COLO668 (cell line): Measurements from ENCODE around the gene PIP5K1C.

ENCODE experiments used
- DNase-seq: peaks from one replicate; lab custom pipeline; 2025; ENCODE audit not compliant: unreplicated experiment; lab: John Stamatoyannopoulos, UW

The PIP5K1C gene

DNA sequence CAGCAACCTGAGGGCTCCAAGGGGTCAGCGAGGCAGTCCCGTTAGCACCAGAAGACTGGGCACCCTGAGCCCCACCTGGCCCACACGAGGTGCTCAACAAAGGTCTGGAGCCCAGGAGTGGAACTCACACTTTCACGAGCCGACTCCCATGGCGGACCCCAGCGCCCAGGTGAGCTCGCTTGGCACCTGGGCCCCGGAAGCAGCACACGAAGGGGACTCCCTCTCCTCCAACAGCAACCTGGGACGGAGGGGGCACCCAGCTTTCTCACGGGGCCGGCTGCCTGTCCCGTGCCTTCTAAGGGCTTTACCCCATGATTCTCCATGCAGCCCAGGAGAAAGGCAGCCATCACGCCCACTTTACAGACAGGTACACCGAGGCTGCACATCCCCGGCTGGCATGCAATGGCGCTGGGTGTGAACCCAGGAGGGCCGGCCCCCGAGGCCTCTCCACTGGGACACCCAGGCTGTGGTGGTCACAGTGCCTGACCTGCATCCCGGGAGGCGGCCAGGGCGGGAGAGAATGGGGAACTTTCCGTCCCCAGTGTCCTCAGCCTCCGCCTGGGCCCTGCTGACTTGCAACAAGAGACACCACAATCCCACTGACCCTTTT is 5.0 kb downstream of the PIP5K1C start:
- DNase-seq: no peak

DNA sequence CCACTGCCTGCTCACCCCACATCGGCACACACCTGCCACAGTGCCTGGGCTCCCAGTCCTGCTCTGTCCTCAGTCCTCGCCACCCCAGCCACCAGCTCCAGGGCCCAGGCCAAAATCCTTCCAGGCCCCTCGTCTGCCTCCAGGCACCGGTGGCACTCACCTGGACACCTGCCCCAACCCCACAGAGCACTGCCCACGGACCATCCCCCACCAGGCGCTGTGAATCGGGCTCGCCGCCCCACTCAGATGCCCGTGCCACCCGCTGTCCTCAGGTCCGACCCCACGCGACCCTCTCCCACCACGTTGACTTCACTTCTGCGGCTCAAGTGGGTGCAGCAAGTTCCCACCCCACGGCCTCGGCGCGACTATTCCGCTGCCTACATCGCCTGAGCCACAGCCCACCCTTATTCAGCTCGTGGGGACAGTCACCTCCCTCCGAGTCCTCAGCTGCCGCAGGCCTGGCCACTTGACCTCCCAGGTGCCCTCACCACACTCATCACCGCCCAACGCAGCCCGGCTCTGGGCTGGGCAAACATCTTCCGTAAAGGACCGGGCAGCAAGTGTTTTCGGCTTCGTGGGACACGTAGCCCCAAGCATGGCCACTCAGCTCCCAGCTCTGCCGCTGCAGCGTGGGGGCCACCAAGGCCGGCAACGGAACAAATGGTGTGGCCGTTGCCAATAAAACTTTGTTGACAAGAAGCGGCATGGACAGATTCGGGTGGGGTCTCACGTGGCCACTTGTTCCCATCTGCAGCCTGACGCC is 5.7 kb downstream of the PIP5K1C start:
- DNase-seq: no peak

DNA sequence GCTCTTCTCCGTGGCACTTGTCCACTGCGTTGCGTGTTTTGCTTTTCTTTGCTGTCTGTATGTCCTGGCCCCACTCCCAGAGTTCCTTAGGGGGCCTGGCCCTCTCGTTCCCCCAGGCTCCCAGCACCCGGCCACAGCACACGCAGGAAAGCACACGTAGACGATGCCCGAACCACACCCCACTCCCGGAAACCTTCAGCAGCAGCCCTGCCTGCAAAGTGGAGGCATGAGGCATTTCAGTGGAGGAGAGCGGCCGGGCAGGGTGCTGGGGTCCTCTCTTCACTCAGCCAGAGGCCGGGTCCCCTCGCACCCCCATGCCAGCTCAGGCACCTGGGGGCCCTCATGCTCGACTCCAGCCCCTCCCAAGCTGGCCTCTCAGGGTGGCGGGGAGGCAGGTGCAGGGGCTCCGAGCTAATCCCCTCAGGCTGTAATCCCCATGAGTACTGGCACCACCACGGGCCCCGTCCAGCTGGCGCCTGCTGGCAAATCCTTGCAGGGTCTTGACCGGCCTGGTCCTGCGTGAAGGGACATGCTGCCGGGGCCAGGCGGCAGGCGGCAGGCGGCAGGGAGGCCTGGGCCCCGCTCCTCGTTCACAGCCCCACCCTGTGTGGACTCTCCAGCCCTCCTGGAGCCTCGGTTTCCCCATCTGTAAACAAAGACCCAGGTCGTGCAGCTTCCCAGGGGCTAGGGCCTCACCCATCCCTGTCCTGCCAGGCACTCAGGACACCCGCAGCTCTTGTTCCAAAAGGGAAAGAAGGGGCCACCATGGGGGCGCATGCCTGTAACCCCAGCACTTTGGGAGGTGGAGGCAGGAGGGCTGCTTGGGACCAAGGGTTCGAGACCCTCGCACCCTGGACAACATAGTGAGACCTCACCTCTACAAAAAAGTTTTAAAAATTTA is 7.0 kb downstream of the PIP5K1C start:
- no peak for DNase-seq

DNA sequence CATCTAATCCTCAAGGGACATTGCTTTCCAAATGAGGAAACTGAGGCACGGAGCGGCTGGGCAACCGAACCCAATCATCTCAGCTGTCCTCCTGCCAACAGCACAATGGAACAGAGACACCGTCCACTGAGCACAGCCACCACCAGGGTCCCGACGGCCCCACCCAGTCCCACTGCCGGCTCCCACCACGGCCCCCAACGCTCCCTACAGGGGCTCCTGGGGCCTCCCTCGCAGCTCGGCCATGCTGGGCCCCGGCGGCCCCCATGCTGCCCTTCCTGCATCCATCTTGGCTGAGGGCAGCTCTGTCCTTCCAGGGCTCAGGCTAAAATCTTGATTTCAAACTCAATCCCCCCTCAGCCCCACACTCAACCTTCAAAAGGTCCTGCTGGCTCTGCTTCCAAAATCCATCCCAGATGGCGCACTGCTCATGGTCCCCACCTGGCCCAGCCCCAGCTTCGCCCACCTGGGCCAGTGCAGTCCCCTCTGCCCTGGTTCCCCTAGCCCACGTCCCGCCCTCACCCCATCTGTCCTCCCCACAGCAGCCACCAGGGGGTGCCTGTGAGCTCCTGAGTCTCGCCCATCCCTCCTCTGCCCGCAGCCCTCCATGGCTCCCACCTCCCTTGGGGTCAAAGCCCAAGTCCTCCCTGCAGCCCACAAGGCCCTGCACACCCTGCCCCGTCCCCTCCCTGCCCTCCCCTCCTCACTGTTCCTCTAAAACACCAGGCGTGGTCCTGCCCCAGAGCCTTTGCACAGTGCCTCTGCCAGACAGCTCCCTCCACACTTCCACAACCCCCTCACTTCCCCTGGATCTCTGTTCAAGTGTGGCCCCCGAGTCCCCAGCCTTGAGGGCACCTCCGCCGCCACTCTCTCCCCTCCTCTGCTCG is 7.9 kb downstream of the PIP5K1C start:
- DNase-seq: no peak

DNA sequence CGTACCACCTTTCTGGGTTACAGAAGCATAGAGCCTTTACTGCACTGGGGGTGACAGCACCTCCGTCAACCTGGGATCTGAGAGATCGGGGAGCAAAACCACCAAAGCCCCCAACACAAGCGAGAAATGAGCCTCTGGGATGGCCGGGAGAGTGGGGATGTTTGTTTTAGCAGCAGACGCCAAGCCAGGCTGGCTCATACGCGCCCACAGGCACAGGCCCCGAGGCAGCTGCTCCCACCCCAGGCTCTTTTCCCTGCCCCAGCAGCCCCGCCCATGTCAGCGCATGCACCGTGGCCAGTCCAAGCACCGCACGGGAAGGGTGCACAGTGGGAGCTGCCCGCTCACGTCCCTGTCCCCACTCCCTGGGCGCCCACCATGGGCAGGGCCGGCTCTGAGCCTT is 8.5 kb downstream of the PIP5K1C start:
- no peak for DNase-seq

DNA sequence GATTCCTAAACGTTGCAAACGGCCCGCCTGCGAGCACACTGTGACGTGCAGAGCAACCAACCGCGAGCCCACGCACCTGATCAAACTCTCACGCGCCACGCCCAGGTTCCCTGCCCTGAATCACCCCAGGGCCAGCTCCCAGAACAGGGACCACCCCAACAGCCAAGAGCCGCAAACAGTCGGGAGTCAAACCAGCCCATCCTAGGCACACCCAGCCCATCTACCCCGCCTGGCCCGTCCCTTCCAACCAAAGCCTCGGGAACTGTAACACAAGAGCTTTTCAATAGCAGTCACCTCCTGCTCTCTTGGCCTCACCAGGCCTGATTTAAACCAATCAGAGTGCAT is 8.9 kb downstream of the PIP5K1C start:
- DNase-seq: no peak

DNA sequence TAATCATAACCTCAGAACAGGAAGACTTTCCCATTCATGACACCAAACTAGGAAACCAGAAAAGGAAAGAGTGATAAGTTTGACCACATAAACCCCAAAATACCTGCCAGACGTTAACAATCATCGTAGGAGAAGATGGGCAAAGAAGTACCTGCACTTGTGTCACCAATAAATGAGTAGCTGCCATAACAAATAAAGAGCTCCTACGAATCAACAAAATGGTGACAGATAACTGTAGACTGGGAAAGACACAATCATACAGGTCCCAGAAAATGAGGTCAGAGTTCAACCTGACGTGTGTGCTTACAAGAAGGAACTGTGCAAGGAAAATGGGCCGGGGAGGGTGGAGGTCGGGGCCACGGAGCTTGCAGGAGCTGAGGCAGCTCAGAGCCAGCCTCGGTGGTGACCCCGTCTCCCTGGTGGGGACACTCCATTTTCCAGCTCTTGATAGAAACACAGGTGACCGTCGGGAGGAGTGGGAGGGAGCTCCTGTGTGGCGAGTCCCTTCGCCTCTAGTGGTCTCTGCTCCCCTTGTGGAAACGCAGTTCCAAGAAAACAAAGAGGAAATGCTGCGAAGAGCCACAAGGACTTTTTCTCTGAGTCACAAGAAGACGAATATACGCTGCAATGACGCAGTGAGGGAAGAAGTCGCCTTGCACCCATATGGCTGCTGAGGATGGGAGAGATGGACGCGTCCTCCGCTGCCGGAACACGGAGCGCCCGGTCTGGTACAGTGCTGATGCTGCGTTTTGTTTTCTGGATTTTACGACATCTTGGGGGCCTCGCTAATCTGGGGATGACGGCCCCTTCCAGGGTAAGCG is 9.5 kb downstream of the PIP5K1C start:
- DNase-seq: no peak

DNA sequence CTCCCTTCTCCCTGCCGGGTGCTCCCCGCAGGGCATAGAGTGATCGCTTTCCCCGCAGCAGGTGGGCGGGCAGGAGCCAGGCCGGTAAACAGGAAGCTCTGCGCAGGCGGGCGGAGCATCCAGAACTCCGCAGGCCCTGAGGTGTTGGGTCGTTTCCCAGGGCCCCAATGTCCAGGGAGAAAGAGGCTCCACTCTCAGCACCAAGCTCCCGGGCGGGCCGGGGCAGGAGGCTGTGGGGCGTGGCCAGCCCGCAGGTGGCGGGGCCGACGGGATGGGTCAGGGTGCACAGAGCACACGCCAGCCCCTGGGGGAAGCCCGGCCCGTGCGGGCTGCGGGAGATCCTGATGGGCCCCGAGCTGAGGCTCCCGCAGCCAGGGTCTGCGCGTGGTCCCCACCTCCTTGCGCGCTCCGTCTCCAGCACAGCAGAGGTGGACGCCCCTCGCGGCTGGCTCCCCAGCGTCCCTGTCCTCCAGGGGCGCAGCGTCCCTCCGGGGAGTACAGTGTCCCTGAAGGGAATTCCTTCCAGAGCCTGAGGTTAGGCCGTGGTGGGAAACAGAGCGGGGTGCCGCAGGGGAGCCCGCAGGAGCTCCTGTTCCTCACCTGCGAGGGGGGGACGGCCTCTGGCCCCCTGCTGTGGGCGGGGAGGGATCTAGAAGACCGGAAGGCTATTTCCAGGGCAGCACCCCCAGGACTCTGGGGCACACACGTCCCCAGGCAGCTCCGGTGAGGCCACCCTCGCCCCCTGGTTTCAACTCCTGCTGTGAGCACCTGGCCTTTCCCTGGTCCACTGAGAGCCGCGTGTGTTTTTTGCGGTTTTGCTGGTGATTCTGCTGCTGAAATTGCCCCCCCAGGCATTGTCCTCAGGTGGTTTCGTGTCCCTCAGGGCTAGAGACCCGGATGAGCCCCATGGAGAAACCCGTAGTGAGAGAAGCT is 12.2 kb downstream of the PIP5K1C start:
- peak; percentile 83 for DNase-seq

DNA sequence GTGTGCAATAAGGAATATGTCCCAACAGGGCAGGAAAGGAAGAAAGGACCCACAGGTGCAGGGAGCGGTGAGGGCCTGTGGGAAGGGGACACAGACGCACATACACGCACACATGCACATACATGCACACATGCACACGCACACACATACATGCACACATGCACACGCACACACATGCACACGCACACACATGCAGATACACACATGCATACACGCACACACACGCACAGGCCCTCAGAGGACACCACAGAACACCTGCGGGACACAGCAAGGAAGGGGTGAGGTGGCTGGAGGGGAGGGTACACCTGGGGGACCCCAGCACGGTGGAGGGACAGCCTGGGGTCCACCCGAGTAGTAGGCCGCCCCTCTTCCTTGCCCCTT is 12.9 kb downstream of the PIP5K1C start:
- no peak for DNase-seq

DNA sequence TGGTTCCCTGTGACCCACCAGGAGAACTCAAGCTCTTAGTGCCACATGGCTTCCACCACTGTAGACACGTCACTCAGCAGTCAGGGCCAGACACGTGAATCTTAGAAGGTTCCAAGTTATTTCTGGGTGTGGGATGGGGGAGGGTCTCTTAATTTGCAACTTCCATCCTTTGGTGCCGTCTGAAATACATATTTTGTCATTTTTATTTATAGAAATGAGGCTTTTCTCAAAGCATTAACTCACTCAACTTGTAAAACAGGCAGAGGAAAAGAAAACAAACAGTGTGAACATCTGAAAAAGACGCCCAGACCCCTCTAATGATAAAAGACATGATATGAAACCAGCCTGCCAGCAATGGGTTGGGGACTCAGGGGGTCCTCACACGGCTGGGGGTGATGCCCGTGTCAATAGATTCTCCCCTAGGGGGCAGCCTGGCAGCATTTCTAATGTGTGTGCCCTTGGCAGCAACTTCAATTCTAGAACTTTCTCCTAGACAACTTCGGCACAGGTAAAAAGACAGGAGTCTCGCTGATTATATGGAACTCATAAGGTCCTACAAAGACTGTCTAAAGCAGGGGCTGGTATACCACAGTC is 15.4 kb downstream of the PIP5K1C start:
- no peak for DNase-seq

DNA sequence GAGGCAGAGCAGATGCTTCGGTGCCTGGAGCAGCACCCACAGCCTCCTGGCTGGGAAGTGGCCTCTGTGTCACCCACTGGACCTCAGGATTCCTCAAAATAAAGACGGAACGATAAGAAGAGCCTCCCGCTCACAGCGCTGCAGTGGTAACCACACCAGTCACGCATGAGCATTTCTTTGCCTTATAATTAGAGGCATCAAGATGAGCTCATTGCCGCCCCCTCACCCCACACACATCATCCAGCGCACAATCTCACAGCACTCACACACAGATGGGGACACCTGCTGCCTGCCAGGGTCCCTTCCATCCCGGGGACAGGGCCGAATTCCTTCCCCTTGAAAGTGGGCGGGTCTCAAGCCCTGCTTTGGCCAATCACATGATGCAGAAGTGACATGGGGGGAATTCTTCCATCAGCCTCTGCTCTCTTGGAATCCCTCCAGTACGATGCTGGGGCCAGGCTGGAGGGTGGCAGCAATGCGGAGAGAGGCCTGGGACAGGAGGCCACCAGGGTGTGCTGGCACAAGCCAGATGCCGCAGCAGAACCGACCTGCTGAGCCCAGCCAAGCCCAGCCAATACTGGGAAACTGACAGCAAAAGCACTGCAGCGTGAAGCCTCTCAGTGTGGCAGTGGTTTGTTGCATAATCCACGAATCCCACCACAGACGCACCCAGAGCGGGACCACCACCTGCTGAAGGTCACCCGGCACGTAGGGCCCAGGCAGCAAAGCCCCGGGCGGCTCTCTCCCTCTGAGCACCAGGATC is 16.0 kb downstream of the PIP5K1C start:
- no peak for DNase-seq

DNA sequence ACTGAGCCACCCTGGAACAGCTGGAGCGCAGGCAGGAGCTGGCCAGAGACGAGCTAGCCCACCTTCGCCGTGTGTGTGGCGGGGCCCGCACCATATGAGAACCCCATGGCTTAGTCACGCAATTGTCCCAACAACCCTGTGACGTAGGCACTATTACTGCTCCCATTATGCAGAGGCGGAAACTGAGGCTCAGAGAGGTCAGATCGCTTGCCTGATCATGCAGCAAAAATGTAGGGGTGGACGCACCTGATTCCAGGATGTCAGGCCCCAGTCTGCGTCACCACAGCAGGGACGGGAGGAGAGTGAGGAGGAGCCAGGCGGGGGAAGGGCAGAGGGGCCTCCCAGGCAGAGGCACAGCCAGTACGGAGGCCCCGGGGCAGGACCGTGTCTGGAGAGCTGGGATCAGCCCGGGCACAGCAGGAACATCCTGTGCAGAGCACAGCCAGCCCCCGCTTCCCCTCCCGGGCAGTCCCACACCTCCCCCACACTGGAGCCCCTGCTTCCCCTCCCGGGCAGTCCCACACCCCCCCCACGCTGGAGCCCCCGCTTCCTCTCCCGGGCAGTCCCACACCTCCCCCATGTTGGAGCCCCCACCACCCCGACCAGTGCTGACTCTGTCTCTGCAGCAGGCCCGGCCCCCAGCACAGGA is 16.7 kb downstream of the PIP5K1C start:
- DNase-seq: no peak

DNA sequence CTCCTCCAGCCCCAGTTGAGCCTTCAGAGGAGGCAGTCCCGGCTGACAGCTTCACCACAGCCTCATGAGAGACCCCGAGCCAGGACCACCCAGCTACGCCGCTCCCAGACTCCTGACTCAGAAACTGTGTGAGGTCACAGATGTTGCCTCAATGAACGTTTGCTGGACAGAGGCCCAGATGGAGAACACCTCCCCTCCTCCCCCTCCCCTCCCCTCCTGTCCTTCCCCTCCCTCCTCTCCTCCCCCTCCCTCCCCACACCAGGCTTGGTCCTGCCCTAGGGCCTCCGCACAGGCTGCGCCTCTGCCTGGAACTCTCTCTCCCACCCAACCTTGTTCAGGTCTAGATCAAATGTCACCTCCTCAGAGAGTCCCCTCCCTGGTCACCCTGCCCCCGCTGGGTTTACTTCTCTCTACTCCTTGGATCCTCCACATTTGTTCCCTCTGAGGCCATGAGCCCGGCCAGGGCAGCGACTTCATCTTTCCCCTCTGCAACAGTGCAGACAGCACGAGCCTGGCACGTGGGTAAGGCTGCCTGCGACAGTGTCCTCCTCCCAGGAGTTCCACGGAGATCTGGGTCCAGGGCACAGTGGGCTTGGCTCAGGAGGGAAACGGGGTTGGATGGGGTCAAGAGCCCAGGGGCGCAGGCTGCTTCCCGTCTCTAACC is 17.4 kb downstream of the PIP5K1C start:
- DNase-seq: no peak

DNA sequence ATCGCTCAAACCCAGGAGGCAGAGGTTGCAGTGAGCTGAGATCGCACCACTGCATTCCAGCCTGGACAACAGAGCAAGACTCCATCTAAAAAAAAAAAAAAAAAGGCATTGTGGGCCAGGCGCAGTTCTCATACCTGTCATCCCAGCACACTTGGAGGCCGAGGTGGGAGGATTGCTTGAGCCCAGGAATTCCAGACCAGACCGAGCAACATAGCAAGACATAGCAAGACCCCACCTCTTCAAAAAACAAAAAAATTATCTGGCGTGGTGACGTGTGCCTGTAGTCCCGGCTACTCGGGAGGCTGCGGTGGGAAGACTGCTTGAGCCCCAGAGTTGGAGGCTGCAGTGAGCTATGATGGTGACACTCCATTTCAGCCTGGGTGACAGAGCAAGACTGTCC is 18.0 kb downstream of the PIP5K1C start:
- no peak for DNase-seq

DNA sequence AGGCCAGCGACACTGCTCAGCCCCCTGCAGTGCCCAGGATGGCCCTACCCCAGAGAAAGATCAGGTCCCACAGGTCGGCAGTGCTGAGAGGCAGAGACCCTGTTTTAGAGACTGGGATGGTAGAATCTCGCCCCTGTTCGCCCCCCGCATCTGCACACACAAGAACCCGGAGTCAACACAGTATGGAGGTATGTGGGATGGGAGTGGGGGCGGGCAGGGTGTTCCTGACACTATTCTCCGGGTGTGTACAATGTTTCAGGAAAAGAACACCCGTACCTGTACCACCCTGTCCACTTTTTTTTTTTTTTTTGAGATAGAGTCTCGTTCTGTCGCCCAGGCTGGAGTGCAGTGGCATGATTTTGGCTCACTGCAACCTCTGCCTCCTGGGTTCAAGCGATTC is 19.3 kb downstream of the PIP5K1C start:
- DNase-seq: no peak

DNA sequence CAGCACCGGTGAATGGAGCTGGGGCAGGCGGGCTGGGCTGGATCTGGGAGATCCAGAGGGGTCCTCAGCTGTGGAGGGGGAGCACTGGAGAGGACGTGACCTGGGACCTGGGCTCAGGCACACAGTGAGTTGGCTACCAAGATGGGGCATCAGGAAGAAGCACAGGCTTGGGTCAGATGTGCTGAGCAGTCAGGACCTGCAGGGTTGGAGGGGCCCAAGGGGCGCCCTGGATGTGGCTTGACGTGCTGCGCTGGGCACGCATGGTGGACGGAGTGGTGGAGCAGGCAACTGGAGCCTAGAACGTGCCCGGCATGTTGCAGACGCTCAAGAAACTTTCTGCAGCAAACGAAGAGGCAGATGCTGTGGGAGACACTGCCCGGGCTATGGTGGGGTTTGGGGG is 20.7 kb downstream of the PIP5K1C start:
- no peak for DNase-seq

DNA sequence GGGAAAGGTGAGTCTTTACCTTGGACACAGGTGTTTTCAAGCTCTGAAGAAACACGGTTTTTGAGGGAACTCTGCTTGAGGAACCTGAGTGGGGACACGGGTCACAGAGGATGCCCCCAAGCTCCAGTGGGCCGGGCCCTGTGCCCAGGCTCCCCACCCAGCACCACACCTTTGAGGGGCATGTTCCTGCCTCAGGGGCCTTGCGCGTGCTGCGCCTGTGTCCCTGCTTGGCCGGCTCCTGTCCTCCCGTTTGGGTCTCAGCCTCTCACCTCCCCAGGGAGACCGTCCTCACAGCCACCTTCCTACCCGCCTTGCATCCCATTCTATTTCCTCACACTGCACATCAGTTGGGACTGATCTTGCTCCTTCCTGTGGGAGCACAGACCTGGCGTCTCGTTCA is 21.1 kb downstream of the PIP5K1C start:
- DNase-seq: no peak
